Parathyroid adenoma (tissue), 2 donors: ENCODE data around the gene CEACAM8.

Experiments
- H2AFZ ChIP-seq: fragments of 300-600 bp; sonication (generic); one replicate; pipeline ENCODE4 v1.7.0; 2017; ENCODE audit warnings: antibody characterized with exemption, mild to moderate bottlenecking
- H3K27ac ChIP-seq: fragments of 300-600 bp; sonication (generic); one replicate; pipeline ENCODE4 v1.7.0; 2017
- H3K27me3 ChIP-seq: fragments of 300-600 bp; sonication (generic); one replicate; pipeline ENCODE4 v1.7.0; 2017; ENCODE audit warnings: low read length; ENCODE audit not compliant: control insufficient read depth, insufficient read depth
- H3K36me3 ChIP-seq: fragments of 300-600 bp; sonication (generic); one replicate; pipeline ENCODE4 v1.7.0; 2017; ENCODE audit warnings: low read length; ENCODE audit not compliant: control insufficient read depth, insufficient read depth
- H3K4me1 ChIP-seq: fragments of 300-600 bp; sonication (generic); one replicate; pipeline ENCODE4 v1.7.0; 2017; ENCODE audit warnings: control low read depth
- H3K4me2 ChIP-seq: fragments of 300-600 bp; sonication (generic); one replicate; pipeline ENCODE4 v1.7.0; 2017; ENCODE audit warnings: low read length
- H3K4me3 ChIP-seq: fragments of 300-600 bp; sonication (generic); one replicate; pipeline ENCODE4 v1.7.0; 2017; ENCODE audit warnings: low read depth, low read length
- H3K79me2 ChIP-seq: fragments of 300-600 bp; sonication (generic); one replicate; pipeline ENCODE4 v1.7.0; 2017; ENCODE audit warnings: control low read depth
- H3K9ac ChIP-seq: fragments of 300-600 bp; sonication (generic); one replicate; pipeline ENCODE4 v1.7.0; 2017; ENCODE audit warnings: mild to moderate bottlenecking
- H3K9me3 ChIP-seq: fragments of 300-600 bp; sonication (generic); one replicate; pipeline ENCODE4 v1.7.0; 2017; ENCODE audit warnings: low read length; ENCODE audit not compliant: control insufficient read depth
- TF ChIP-seq, protein P1 (sequence below): fragments of 300-600 bp; sonication (generic); IDR thresholded peaks from one replicate; pipeline ENCODE4 v1.7.0; 2017; ENCODE audit warnings: antibody characterized with exemption, mild to moderate bottlenecking
- donor health status: primary hyperparathyroidism.

The CEACAM8 gene

DNA sequence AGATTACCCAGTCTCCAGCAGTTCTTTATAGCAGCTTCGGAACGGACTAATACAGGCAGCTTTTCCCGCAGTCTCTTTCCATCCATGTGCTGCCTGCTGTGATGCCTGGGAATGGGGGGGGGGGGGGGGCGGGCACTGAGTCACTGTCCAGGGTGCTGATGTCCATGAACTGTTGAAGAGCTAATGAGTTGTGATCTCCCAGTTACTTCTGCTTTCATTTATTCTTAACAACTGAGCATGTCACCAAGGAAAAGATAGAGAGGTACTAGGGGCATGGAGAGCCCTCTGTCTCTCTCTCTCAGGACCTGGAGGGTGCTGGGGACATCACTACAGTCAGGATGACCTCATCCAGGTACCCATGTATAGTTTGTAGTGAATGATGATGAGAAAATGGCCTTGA is 46.2 kb downstream of the CEACAM8 start:
- Histone ChIP-seq H3K36me3 (no peaks in the 10 kb centered on the region), H2AFZ (no peak overlapping the region), H3K9ac (no peak overlapping the region), H3K4me2 (no peak overlapping the region), H3K79me2 (no peaks in the 10 kb centered on the region), H3K4me3 (no peak overlapping the region), H3K27ac (no peak overlapping the region), H3K4me1 (no peaks in the 10 kb centered on the region), H3K9me3 (no peaks in the 10 kb centered on the region), H3K27me3 (no peaks in the 10 kb centered on the region)
- TF ChIP-seq, protein P1, sequence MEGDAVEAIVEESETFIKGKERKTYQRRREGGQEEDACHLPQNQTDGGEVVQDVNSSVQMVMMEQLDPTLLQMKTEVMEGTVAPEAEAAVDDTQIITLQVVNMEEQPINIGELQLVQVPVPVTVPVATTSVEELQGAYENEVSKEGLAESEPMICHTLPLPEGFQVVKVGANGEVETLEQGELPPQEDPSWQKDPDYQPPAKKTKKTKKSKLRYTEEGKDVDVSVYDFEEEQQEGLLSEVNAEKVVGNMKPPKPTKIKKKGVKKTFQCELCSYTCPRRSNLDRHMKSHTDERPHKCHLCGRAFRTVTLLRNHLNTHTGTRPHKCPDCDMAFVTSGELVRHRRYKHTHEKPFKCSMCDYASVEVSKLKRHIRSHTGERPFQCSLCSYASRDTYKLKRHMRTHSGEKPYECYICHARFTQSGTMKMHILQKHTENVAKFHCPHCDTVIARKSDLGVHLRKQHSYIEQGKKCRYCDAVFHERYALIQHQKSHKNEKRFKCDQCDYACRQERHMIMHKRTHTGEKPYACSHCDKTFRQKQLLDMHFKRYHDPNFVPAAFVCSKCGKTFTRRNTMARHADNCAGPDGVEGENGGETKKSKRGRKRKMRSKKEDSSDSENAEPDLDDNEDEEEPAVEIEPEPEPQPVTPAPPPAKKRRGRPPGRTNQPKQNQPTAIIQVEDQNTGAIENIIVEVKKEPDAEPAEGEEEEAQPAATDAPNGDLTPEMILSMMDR: no peak

GRCh38 chr19:42547929-42548328 is 46.8 kb downstream of the CEACAM8 start:
- Histone ChIP-seq H3K27ac (no peak overlapping the region), H3K36me3 (no peaks in the 10 kb centered on the region), H3K9ac (no peak overlapping the region), H3K27me3 (no peaks in the 10 kb centered on the region), H3K9me3 (no peaks in the 10 kb centered on the region), H3K79me2 (no peaks in the 10 kb centered on the region), H3K4me3 (no peak overlapping the region), H2AFZ (no peak overlapping the region), H3K4me1 (no peaks in the 10 kb centered on the region), H3K4me2 (no peak overlapping the region)
- TF ChIP-seq, protein P1: no peak

- Histone ChIP-seq H3K79me2 (no peaks in the 10 kb centered on the region), H3K4me2 (no peak overlapping the region), H3K4me3 (no peak overlapping the region), H3K9me3 (no peaks in the 10 kb centered on the region), H2AFZ (no peak overlapping the region), H3K27me3 (no peaks in the 10 kb centered on the region), H3K4me1 (no peaks in the 10 kb centered on the region), H3K9ac (no peak overlapping the region), H3K27ac (no peak overlapping the region), H3K36me3 (no peaks in the 10 kb centered on the region)
- TF ChIP-seq, protein P1: no peak
These were observed 47.8 kb downstream of the CEACAM8 start for GRCh38 chr19:42546831-42547500.

GRCh38 chr19:42544146-42544545 is 50.6 kb downstream of the CEACAM8 start:
- Histone ChIP-seq H3K4me2 (no peak overlapping the region), H2AFZ (no peak overlapping the region), H3K9ac (no peak overlapping the region), H3K27ac (no peak overlapping the region), H3K9me3 (no peaks in the 10 kb centered on the region), H3K4me1 (no peaks in the 10 kb centered on the region), H3K27me3 (no peaks in the 10 kb centered on the region), H3K4me3 (no peak overlapping the region), H3K36me3 (no peaks in the 10 kb centered on the region), H3K79me2 (no peaks in the 10 kb centered on the region)
- TF ChIP-seq, protein P1: no peak

GRCh38 chr19:42542791-42543190 is 51.9 kb downstream of the CEACAM8 start:
- Histone ChIP-seq H3K27ac (no peak overlapping the region), H3K79me2 (no peaks in the 10 kb centered on the region)

More at GRCh38 chr19:42542791-42543190, 51.9 kb downstream of the CEACAM8 start:
- no peaks in the 10 kb centered on the region for H3K27me3 ChIP-seq
- H2AFZ ChIP-seq: no peak overlapping the region
- no peak overlapping the region for H3K4me2 ChIP-seq
- no peaks in the 10 kb centered on the region for H3K36me3 ChIP-seq
- H3K9me3 ChIP-seq: no peaks in the 10 kb centered on the region
- no peak overlapping the region for H3K4me3 ChIP-seq
- TF ChIP-seq, protein P1: no peak
- no peak overlapping the region for H3K9ac ChIP-seq
- no peaks in the 10 kb centered on the region for H3K4me1 ChIP-seq
